ENCODE data around the gene GALNT2.

GALNT2 gene

DNA sequence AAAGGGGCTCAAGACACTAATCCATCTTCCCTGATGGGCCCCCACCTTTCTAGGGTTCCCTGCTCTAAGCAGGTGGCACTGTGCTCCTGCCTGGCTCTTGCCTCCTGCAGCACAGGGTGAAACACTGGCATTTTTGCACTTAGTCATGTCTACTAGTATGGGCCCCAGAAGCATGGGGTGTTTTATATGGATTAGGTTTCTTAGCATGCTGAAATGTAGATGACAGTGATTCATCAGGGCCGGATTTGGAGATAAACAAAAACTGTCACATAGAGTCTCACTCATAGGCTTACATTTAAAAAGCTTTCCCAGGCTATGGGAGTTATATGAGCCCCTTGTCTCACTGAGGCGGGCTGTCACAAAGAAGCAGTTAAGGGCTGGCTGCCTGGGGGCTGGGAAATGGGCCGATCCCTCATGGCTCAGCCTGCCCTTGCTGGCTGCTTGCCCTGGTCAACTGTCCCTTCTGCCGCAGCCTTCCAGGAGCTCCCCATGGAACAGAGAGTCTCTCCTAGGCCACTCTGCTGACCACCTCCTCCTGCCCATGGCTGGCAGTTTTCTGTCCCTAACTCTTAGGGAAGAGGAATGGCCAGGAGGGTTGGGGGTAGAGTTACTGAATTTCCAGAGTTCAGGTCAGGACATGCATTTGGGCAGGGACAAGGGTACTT, 6.5 kb downstream of the GALNT2 start:
- peak; percentile 86 for DNase-seq

DNA sequence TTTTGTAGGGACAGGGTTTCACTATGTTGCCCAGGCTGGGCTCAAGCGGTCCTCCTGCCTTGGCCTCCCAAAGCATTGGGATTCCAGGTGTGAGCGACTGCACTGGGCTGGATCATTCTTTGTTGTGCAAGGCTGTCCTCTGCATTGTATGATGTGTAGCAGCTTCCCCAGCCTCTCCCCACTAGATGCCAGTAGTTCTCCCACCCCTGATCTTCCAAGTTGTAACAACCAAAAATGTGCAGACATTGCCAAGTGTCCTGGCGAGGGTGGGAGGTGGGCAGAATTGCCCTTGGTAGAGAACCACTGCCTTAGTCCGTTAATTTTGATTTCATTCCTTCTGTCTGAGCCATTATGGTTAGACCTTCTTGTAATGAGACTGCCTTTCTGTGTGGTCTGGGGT, 7.2 kb downstream of the GALNT2 start:
- no peak for DNase-seq

DNA sequence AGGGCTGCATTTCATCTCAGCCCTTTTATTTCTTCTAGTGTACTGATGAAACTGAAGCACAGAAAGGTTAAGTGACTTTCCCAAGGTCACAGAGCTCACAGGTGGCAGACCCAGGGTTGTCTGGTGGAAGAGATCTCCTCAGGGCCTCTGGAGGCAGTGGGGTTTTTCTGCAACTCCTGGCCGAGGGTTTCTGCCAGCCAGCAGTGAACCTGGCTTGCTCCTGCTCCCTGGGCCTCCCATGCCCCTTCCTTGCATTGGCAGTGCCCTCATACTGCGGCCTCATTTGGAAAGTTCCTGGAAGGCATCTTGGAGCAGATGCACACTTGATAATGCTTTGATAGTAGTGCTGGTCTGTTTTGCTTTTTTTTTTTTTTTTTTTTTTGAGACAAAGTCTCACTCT, 7.7 kb downstream of the GALNT2 start:
- no peak for DNase-seq

DNA sequence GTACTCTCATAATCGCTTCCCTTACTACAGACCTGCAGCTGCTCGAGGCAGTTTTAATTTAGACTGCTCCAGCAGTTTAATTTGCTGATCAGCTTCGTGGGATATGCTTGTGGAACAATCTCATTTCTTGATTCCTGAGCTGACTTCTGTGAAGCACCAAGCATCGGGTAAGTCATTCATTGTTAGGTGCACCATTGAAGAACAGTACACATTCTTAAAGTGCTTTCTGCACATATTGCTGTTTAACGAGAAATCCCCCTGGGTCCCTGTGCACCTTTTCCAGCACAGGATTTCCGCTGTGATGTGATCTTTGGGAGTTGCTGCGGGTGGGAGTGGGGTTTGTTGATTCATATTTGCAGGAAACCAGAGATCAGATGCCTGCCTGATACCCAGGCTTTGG, 9.1 kb downstream of the GALNT2 start:
- DNase-seq = no peak

DNA sequence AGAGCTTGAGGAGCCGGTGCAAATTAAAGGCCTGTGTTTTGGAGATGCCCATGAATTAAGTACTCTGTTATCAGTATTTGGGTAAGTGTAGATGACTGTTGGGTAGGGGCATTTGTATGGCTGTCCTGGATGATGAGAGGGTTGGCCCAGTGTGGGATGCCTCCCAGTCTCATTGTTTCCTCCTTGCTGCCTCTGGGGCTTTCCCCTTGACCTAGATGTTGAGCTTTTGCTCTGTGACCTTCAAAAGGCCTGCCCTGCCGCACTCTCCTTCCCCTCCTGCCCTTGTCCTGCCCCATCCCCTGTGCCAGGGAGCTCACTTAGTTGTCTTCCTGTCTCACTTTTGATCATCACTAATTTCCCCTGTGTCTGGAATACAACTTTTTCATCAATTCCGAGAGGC, 10.0 kb downstream of the GALNT2 start:
- DNase-seq = no peak

DNA sequence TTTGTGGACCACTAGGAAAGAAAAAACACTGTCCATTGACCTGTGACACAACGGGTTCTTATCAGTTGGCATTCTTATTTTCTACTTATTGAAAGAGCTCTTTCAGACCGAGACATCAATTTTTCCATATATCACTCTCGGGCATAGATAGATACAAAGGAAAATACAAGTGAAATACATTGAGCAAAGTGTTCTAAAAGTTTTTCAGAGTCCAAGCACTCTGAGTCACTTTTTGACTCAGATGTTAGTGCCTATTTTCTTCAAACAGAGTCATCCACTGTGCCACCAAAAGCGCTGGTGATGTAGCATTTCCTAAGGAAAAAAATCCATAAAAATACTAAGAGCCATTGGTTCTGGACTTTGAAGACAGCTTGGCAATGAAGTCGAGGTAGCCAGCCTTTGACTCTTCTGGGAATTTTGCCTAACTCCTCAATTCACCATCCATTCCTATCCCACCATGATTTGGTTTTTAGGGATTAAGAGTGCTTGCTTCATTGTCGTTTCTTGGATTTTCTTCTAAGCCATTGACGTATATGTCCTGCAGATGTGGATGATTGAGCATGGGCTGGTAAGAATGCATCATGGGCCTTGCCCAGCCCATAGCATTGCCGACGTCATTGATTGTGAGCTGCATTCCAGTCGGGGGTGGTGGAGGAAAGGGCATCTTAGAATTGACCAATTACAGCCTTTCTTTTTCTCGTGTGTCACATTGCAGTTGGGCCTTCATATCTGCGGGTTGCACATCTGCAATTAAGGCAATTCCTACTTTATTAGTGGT, 10.6 kb downstream of the GALNT2 start:
- peak; percentile 73 for DNase-seq

DNA sequence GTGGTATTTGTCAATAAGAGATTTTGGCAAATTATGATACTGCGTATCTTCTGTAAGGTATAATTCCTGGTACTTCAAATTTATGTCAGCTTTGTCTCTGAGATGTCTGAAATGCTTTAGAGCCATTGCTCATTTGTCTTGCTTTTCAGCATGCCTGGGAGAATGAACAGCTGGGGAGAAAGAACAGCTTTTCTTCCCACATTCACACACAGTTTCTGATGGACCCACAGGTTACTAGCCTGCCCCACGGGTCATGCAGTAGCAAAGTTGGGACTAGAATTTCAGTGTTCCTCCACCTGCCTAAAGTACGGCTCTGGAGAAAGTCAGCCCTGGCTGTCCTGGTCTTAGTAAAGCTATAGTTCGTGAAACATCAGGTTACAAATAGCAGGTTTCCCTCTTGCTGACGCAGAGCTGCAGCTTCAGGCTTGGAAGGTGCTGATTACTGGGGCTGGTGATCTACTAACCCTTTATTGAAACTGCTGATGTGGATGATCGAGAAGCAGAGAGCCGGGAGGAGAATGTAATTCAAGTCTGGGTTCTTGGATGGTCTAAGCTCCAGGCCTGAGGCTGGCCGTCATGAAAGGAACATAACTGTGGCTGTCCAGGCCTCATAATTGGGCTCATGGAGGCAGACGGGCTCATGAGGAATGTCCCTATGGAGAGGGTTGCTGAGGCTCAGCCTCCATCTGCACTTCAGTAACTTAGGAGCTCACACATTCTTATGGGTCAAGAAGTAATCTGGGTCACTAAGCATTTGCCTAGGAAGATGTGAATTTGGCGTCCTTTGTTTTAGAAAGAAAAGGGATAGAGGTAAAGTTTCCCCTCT, 12.4 kb downstream of the GALNT2 start:
- no peak for DNase-seq

DNA sequence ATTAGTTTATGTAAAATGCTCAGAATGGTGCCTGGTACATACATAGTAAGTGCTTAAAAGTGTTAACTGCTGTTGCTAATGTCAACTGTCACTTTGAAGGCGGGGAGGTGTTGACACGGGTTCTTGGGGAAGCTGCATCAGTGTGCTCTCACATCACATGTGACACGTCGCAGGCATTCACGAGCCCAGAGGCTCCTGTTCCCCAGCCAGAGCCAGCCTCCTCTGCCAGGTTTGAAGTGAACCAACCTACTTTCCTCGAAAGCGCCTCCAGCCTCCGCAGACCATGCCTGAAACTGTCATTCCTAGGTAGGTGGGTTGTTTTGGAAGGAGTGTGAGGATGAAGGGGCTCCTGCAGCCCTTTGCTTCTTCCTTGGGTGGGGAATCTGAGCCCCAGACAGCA, 13.8 kb downstream of the GALNT2 start:
- DNase-seq = no peak

DNA sequence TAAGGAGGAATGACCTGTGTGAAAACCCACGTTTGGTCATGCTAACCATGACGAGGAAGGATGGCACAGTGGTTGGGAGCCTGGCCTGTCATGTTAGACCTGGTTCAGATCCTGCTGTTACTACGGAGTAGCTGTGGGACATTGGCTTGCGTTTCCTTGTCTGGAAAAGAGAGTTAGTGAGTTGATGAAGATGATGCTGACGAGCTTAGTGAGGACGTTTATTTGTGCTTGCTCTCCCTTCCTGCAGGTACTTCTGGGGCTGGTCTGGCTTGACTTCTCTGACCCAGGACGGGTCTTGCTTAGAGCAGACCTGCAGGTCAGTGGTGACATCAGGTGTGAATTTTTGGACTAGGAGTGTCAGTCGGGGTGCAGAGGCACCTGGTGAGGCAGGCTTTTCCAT, 14.7 kb downstream of the GALNT2 start:
- DNase-seq = no peak

DNA sequence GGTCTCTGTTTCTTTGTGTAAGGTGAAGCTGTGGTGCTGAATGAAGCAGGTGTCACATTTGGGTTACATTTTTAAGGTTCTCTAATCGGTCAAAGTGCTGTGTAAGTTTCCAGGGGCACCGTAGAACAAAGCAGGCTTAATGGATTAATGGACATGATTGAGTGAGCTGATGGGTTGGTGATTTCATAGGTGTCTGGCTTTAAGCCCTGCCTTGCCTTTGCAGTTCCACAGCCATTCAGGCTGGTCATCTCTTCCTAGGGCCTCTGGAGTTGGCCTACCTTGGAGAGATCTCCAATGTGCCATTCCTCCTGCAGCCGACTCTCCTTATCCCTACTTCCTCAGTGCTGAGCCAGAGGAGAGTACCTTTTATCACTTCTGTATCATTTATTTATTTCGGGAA, 15.2 kb downstream of the GALNT2 start:
- DNase-seq = no peak

DNA sequence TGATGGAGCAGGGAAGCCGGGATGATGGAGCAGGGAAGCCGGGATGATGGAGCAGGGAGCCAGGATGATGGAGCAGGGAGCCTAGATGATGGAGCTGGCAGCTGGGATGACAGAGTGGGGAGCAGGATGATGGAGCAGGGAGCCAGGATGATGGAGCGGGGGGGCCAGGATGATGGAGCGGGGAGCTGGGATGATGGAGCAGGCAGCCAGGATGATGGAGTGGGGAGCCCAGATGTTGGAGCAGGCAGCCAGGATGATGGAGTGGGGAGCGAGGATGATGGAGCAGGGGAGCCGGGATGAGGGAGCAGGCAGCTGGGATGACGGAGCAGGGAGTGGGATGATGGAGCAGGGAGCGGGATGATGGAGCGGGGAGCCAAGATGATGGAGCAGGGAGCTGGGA, 16.0 kb downstream of the GALNT2 start:
- no peak for DNase-seq

DNA sequence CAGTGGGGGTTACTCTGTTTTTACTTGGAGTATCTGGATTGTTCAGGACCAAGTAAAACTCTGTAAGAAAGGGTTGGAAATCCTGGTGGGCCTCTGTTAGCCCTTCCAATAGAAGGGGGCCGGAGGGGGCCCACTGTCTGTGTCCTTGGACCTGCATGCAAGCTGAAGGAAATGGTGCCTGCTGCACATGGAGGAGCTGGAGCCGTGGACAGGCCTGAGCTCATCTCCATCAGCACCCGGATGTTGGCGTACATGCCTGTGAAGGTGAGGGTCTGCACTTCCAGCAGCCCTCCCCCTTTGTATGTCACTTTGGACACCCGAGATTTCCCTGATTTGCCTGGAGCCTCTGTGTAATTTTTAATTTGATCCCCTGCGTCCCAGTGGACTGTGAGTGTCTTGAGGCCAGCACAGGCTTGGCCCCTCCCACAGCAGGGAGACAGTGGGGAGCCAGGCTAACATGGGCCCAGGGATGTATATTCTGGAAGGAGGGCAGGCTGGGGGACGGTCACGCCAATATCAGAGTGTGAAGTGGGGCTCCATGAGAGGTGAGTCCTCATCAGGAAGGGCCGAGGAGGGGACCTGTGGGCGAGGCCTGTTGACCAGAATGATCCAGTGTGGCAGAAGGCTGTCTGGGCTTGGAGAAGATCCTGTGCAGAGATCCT, 16.8 kb downstream of the GALNT2 start:
- DNase-seq = no peak

DNA sequence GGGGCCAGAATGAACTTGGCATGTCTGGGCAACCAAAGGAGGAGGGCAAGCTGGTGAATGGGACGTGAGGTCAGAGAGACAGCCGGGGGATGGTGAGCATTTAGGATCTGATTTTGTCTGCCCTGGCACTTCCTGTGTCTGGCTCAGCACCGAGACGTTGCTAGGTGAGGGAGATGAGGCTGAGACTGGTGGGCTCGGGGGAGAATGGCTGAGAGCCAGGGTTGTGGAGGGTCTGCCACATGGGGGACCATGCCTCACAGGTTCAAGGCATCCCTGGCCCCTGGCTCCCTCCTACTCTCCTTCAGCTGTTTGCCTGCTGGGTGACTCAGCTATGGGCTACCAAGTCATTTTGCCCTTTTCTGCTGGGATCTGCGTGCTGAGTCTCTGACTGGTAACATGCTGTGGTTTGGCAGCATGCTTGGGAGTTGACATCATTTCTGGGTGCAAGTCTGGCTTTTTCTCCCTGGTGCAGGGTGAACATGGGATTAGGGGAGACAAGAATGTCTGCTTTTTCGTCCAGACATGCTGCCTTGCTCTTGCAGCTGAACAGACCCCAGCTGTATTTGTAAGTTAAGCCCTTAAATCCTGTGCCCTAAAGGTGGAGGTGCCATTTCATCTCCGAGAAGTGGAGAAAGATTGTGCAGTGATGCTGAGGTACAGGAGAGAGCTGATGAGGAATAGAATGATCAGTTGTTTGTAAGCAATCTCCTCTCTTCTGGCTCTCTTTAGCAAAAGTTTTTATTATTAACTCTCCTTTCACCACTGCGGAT, 17.6 kb downstream of the GALNT2 start:
- DNase-seq = peak; percentile 99

DNA sequence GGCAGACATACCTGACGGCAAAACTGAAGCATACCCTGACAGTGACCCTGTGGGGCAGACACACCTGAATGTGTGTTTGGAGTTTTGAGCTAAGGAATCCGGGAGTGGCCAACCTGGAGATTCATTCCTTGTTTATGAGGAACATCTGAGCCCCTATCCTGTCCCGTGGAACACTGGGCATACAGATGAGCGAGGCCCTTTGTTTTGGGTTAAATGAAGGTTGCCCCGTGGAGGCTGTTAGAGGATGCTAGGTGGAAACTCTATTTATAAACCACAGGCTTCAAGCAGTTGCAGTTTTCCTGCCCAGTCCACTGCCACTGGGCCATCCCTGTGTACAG, 18.1 kb downstream of the GALNT2 start:
- DNase-seq = no peak

DNA sequence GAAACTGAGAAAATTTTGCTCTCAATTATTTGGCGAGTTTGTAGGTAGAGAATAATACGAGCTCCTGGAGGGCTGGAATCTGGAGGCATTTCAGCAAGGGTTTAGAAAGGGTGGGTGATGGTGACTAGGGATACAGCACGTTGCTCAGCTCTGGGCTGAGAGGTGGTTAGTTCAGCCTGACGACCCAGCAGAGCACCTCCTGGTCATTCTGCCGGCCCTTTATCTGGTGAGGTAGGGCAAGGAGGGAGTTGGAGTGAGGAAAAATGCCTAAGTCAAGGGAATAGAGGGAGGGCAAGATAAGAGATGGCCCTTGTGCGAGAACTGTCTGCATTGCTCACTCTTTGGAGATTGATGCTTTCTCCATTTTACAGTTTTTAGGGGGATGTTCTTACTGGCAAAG, 19.1 kb downstream of the GALNT2 start:
- DNase-seq = no peak

DNA sequence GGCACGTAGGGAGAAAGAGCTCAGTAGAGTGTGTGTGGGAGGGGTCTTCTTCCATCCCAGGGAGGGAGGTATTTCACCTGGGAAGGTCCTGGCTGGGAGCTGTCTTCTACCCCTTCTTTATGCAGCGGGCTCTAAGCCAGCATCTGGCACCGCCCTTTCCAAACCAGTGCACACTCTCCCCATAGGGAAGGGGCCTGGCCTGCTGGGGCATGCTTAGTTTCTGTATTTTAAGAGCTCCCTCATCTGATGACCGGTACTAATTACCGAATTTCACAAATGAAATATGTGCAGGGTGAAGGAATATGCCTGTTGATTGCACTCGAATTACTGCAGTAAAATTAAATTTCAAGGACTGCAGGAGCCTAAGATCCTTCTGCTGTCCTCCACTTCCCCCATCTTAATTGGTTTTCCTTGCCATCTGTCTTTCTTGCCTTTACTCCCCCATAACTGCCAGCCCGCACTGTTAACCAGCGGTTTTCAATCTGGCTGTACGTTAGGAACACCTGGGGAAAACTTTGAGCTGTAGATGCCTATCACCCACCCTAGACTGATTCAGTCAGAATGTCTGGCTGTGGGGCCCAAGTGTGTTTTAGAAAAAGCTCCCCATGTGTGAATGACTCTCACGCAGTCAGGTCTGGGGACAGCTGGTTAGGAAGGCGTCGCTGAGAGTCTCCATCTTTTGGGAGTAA, 20.1 kb downstream of the GALNT2 start:
- DNase-seq = no peak

DNA sequence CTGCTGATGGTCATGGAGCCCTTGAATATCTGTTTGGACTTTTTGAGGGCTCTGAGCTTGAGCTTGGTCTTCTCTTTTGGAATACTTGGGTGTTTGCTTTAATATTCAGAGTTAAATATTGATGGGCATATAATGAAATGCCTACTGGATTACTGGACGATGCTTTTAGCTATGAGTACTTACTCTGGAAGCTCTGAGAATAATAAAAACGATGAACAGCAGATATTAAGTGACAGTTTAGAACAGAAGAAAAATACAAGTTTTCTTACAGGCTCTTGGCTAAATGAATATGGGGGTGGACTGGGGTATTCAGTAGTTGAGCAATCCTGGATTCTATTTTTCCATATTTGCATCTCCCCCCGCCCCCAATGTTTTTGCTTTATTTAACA, 20.7 kb downstream of the GALNT2 start:
- peak; percentile 40 for DNase-seq

DNA sequence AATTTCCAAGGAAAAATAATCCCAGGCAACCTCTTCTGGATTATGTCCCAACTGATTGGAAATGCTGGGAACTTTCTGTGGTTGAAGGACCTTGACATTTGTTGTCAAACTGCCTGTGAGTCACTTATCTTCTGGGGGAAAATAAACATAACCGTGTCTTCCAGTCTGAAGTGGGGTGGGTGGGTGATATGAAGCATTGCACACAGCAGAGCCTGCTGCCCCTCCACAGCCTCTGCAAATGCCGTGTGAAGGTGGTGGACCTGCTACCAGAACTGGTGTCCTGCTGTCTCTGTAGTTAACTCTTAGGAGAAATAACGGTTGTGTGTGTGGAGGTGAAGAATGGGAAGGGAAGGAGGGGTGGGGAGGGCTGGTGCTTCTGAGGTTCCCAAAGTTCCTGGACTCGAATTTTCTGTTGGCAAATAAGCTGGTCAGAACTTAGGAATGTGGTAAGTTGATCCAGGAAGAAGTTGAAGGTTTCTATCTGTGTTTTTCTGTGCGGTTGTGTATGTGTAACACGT, 23.2 kb downstream of the GALNT2 start:
- DNase-seq = peak; percentile 67

DNA sequence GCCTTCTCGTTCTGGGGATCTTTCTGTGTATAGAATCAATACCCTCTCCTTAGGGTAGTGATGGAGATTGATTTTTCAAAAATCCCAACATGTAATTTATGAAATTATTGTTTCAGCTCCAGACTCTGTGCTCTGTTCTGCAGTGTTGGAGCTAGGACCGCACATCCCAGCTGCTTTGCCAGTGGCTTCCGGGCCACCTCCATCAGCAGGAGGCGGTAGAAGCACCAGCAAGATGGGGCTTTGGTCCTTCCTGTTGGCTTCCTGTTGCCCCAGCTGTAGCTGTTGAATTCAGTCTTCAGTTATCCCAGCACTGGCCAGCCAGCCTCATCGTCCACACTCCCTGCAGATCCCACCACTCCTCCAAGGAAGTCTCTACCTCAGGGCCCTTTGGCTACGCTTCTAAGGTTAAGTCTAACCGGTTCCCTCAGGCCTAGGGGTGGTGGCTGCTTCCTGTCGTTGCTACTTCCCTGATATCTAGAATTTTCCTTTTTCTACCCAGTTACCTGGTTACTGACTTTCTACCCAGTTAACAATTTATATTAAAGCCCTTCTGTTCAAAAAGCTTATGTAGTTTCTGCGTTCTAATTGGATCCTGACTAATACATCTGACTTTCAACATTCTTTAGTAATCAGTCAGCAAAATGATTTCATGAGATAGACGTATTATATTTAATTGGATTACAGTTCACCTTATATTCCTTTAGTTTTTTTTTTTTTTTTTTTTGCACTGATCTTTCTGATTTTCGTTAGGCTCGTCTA, 24.6 kb downstream of the GALNT2 start:
- DNase-seq = no peak

DNA sequence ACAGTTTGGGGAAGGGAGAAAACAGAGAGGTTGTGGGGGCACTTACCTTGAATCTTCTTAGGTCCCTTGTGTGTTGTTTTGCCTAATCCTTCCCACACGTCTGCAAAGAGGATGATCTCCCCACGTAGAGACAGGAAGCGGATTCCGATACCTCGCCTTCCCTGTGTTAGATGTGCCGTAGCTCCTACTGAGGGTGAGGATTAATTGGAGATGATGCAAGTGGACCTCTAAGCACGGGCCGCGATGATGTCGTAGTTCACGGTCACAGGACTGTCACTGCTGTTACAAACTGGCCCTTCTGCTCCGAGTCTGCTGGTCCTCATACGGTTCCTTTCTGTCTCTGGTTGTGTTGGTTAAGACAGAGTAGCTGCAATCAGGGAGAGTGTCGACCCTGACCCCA, 27.7 kb downstream of the GALNT2 start:
- no peak for DNase-seq

DNA sequence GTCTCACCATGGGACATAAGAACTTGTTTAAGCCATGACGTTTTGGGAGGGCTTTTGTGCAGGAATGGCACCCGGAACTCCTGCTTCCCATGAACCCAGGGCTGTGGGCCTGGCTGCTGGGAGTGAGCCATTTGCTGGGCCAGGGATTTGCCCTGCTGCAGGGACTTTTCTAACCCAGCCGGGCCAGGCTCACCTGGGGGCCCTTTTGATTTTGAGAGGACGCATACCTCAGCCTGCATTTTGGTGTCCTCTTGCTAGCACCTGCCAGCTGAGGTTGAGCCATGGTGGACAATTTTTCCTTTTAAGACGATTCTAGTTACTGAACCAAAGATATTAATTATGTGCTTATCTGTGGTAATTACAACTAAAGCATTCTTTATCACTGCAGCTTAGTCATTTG, 28.9 kb downstream of the GALNT2 start:
- no peak for DNase-seq
